Fibroblast of pulmonary artery (primary cell): Measurements from ENCODE around the gene KLF7.

ENCODE experiments used
- DNase-seq: peaks from one replicate; pipeline ENCODE4 v3.0.0-alpha.2; 2010; ENCODE audit warnings: low read depth
- H3K4me3 ChIP-seq: replicated peaks from 2 replicates; pipeline ENCODE4 v1.5.1; 2011; ENCODE audit warnings: low read depth, mild to moderate bottlenecking, control low read depth, low read length, moderate library complexity
- CTCF ChIP-seq: IDR thresholded peaks from 2 replicates; pipeline ENCODE4 v1.5.1; 2011; ENCODE audit warnings: mild to moderate bottlenecking, control low read depth, low read length, inconsistent platforms; ENCODE audit errors: missing control alignments

Gene KLF7

GRCh38 chr2:207184348-207184747 lies 18.6 kb upstream of the KLF7 start:
- H3K4me3 ChIP-seq: no peak overlapping the region
- peak; percentile 39 for DNase-seq
- no peak for TF ChIP-seq CTCF

- TF ChIP-seq CTCF: no peak
- DNase-seq: no peak
- no peak overlapping the region for H3K4me3 ChIP-seq
Measured at GRCh38 chr2:207183506-207183905, 17.8 kb upstream of the KLF7 start.

- DNase-seq: no peak
Measured at GRCh38 chr2:207182911-207183310, 17.2 kb upstream of the KLF7 start.

GRCh38 chr2:207181526-207182274 lies 16.0 kb upstream of the KLF7 start:
- H3K4me3 ChIP-seq: no peak overlapping the region
- no peak for DNase-seq
- no peak for TF ChIP-seq CTCF

More at GRCh38 chr2:207182911-207183310, 17.2 kb upstream of the KLF7 start:
- H3K4me3 ChIP-seq: no peak overlapping the region
- no peak for TF ChIP-seq CTCF

- no peak overlapping the region for H3K4me3 ChIP-seq
- no peak for DNase-seq
- TF ChIP-seq CTCF: no peak
Measured at GRCh38 chr2:207180741-207181140, 15.0 kb upstream of the KLF7 start.

- no peak overlapping the region for H3K4me3 ChIP-seq
- no peak for TF ChIP-seq CTCF
- DNase-seq: no peak
Measured at GRCh38 chr2:207176247-207176646, 10.5 kb upstream of the KLF7 start.

GRCh38 chr2:207173641-207174040 lies 7.9 kb upstream of the KLF7 start:
- H3K4me3 ChIP-seq: no peak overlapping the region
- no peak for TF ChIP-seq CTCF
- no peak for DNase-seq
